COR-L47 (cell line): Measurements from ENCODE around the gene ABHD3.
"Not testable (repeated sequence)": the region's sequence is repeated elsewhere in the genome, so short reads cannot be mapped to it uniquely, and the experiment has no call there.

ENCODE experiments used
- DNase-seq: peaks from one replicate; lab custom pipeline; 2025; lab: John Stamatoyannopoulos, UW

The ABHD3 gene

DNA sequence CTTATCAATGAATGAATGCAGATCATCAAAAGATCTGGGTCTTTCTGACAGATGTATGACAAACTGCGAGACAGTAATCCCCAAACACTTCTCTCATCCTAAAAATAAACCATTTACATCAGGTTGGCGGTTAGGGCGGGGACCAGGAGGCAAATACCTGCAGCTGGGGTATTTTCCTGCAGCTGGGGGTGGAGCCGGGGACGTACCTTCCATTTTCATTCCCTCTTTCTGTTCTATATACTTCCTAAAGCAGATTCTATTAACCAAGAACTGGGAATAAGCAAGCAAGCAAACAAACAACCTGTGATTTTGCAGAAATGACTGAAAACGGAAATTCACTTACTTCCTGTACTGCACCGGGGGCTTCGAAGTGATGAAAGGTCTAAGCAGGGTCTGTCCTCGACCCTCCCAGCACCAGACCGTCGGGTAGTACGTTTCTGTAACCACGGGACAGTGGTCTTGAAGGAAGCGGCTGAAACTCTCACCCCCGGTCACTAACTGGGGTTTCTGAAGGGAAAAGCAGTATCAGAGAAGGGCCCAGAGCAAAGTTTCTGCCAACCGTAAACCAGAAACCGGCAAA lies 1.2 kb downstream of the ABHD3 start:
- no peak for DNase-seq

DNA sequence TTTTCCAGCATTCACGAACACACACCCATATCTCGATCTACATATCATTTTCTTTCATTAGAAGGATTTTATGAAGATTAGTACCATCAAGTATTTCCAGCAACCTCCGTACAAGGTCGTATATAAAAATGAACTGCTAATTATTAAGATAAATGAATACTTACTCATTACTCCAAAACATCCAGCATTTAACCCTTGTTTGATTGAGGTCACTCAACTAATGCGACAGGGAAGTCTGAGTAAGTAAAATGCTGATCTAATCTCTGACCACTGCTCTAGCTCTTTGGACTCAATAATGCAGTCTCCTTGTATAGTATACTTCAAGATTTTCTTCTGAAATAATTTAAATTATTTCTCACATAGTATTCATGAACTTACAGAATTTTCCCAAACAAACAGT lies 2.0 kb downstream of the ABHD3 start:
- DNase-seq = no peak

- DNase-seq = no peak
These were observed 3.0 kb downstream of the ABHD3 start for GRCh38 chr18:21701621-21702020.

DNA sequence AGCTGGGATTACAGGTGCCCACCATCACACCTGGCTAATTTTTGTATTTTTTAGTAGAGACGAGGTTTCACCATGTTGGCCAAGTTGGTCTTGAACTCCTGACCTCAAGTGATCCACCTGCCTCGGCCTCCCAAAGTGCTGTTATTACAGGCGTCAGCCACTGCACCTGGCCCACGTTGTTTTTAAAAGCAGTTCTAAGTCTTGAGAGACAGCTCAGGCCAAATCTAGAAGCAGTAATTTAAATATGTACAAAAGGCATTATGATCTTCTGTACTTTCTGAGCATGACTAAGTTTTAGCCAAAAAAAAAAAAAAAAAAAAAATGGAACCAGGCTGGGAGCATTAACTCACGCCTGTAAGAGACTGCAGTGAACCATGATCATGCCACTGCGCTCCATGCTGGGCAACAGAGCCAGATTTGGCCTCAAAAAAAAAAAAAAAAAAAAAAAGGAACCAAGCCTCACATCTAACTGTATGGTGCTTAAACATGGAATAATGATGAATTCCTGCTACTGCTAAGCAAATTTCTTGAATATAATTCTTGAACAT lies 4.0 kb downstream of the ABHD3 start:
- no peak for DNase-seq

DNA sequence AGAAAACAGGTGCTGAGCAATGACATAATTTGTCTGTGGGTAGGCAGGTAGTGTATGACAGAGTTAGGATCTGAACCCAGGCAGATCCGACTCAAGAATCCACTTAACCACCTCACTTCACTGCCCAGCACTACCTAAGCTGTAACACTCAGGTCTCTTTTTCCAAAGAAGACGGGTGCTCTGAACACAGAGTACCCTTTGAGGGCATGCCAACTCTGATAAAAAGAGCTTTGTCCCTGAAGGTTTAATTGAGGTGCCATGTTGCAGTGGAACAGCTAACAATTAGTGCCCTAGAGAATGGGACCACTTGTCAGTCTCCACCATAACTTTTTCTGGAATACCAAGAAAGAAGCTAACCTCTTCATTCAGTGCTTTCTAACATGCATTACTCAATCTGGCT lies 11.3 kb downstream of the ABHD3 start:
- DNase-seq = no peak

DNA sequence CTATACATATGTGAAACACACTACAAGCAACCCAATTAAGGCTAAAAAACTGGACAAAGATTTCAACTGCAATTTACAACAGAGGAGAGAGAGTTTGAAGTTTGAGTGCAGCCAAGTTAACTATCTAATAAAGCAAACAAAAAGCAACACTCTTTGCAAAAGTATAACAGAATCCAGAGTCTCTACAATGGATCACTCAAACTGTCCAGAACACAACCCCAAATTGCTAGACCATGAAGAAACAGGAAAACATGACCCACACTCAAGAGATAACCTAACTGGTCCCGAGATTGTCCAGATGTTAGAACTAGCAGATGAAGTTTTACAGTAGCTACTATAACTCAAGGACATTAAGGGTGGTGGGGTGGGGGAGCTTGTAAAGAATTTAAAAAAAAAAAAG lies 14.8 kb downstream of the ABHD3 start:
- no peak for DNase-seq

GRCh38 chr18:21686282-21687105 lies 18.1 kb downstream of the ABHD3 start:
- DNase-seq = no peak

DNA sequence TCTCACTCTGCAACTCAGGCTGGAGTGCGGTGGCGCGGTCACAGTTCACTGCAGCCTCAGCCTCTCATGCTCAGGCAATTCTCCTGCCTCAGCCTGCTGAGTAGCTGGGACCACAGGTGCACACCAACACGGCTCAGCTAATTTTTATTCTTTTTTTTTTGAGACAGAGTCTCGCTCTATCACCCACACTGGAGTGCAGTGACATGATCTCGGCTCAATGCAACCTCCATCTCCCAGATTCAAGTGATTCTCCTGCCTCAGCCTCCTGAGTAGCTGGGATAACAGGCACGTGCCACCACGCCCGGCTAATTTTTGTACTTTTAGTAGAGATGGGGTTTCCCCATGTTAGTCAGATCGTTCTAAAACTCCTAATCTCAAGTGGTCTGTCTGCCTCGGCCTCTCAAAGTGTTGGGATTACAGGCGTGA lies 19.0 kb downstream of the ABHD3 start:
- not testable (repeated sequence) for DNase-seq

DNA sequence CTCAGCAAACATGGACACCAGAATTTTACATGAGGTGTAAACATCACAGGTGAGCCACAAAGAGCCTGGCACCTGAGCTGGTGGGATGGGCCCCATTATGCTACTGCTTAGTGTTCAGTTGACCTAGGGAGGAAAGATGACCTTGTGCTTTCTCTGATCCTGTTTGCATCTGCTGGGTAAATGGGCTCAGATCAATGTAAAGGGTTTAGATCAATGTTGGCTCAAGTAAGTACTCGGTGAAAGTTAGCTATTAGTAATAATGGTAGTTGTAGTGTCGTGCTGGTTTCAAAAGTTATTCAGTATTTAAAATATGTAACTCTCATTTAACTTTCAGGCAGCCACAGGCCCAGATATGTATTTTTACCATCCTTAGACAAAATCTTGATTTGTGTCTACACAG lies 19.8 kb downstream of the ABHD3 start:
- DNase-seq = no peak

GRCh38 chr18:21682371-21683051 lies 22.1 kb downstream of the ABHD3 start:
- DNase-seq = no peak

DNA sequence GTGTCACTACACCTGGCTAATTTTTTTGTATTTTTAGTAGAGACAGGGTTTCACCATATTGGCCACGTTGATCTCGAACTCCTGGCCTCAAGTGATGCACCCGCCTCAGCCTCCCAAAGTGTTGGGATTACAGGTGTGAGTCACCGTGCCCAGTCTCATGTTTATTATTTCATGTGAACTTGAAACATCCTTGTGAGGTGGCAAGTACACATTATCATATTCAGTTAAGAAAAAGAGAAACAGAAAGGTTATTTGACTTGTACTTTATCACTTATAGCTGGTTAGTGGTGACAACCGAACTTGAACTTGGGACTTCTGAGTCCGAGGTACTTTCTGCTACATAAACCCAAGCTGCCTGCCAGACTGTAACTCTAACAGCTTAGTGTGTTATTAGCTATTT lies 24.4 kb downstream of the ABHD3 start:
- DNase-seq = no peak

DNA sequence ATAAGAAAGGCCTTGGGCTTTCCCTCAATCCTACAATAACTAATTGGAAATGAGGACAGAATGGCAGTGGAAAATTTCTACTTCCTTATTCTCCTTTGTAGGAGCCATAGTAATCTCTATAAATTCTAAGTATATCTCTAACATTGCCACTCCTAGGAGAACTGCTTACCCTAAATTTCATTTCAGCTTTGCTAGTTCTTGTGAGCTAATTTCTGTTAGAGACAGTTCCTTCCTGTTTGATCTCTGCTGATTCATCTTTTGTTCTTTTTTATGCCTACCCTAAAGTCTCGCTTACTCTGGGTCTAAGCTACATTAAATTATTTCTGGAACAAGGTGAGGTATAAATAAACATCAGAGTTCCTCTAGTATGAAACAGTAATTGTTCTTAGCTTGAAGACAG lies 25.7 kb downstream of the ABHD3 start:
- DNase-seq = no peak

GRCh38 chr18:21675354-21675753 lies 29.2 kb downstream of the ABHD3 start:
- not testable (repeated sequence) for DNase-seq

- no peak for DNase-seq
These were observed 31.9 kb downstream of the ABHD3 start for GRCh38 chr18:21672521-21673267.

DNA sequence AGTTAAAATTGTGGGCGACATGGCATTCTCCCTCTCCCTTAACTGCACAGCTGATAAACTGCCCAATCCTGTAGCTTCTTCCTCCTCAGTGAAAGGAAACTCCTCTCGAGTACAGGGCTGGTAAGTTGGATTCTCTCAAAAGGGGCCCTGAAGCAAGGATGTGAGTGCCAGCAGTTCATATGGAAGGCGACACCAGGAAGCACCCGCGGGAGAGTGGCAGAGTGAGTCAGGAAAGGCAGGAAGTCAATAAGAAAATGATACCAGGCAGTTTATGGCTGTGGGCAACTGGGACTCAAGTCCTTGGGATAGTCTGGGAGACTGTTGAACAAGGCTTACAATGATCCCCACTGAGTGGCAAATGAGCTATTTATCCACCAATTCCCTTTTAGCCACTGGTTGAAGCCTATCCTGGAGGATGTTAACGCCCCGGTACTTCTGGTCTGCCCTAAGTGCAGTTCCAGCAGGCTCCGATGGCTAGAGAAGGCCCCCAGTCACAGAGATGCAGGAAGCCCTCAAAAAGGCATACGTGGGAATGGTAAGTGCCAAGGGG lies 34.8 kb downstream of the ABHD3 start:
- DNase-seq = no peak

GRCh38 chr18:21664069-21664468 lies 40.5 kb downstream of the ABHD3 start:
- no peak for DNase-seq

DNA sequence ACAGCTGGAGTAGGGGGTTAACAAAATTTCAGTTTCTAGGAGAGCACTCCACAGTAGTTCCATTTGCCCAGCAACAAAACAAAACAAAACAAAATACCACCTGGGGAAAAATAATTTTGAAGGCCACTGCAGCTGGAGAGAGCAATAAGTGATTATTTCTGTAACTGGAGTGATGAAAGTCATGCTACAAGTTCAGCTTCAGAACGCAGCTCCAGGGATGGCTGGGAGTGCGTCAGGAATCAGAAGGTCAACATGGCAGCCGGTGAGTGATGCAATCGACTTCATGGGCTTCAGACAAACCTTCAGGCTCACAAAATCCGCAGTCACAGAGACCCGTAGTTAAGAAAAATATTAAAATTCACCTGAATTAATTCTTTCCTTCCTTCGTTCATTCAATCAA lies 41.0 kb downstream of the ABHD3 start:
- no peak for DNase-seq

GRCh38 chr18:21662581-21662980 lies 42.0 kb downstream of the ABHD3 start:
- no peak for DNase-seq

GRCh38 chr18:21660078-21660477 lies 44.5 kb downstream of the ABHD3 start:
- no peak for DNase-seq

- no peak for DNase-seq
These were observed 48.2 kb downstream of the ABHD3 start for GRCh38 chr18:21656402-21656801.

DNA sequence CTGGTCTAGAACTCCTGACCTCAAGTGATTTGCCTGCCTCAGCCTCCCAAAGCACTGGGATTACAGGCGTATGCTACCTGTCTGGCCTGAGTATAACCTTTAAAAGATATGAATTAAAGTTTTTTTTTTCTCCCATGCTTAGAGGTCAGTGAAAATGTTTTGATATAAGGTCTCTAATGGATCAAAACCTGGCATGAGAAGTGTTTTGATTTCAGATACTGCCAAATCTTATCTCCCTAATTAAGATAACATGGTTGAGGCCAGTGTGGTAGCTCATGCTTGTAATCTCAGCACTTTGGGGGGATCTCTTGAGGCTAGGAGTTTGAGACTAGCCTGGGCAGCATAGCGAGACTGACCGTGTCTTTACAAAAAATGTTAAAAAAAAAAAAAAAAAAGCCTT lies 51.2 kb downstream of the ABHD3 start:
- DNase-seq = no peak

DNA sequence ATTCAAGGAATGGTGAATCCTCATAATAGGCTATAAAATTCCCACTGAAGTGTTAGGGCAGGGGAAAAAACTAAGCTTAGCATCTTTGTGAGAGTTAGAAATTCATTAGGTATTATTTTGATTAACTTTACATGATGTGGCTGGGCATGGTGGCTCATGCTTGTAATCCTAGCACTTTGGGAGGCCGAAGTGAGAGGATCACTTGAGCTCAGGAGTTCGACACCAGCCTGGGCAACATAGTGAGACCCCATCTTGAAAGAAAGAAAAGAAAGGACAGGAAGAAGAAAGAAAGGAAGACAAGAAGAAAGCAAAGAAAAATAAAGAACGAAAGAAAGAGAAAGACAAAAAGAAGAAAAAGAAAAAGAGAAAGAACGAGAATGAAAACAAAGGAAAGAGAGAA lies 52.5 kb downstream of the ABHD3 start:
- no peak for DNase-seq
